Fibroblast of mammary gland (primary cell): Measurements from ENCODE around the gene SLC35B1.
"Not testable (repeated sequence)": the region's sequence is repeated elsewhere in the genome, so short reads cannot be mapped to it uniquely, and the experiment has no call there.

Source experiments
- DNase-seq: peaks from one replicate; pipeline ENCODE4 v3.0.0-alpha.2; 2010; ENCODE audit warnings: low read depth
- H3K4me3 ChIP-seq: 2 replicates; pipeline ENCODE4 v1.5.1; 2011; ENCODE audit warnings: low read depth, mild to moderate bottlenecking, low read length, moderate library complexity; ENCODE audit not compliant: control insufficient read depth
- CTCF ChIP-seq: conservative IDR thresholded peaks from 2 replicates; pipeline ENCODE4 v1.5.1; 2011; ENCODE audit warnings: low read depth, low read length, inconsistent platforms; ENCODE audit not compliant: control insufficient read depth, insufficient read depth

Gene SLC35B1

GRCh38 chr17:49725452-49726130 lies 17.8 kb upstream of the SLC35B1 start:
- no peak for TF ChIP-seq CTCF
- H3K4me3 ChIP-seq = no peak overlapping the region
- DNase-seq = no peak

DNA sequence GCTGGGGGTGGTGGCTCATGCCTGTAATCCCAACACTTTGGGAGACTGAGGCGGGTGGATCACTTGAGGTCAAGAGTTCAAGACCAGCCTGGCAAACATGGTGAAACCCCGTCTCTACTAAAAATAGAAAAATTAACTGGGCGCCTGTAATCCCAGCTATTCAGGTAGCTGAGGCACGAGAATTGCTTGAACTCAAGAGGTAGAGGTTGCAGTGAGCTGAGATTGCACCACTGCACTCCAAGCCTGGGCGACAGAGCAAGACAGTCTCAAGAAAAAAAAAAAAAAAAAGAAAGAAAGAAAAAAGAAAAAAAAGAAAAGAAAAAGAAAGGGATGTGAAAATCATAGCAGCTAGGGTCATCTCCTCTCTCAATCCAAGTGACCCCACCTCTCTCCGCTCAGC lies 16.8 kb upstream of the SLC35B1 start:
- DNase-seq, H3K4me3 ChIP-seq: not testable (repeated sequence)

- no peak for TF ChIP-seq CTCF
- DNase-seq = peak; percentile 2
- no peak overlapping the region for H3K4me3 ChIP-seq
Observed at GRCh38 chr17:49723423-49723822, 15.7 kb upstream of the SLC35B1 start.

- no peak overlapping the region for H3K4me3 ChIP-seq
- TF ChIP-seq CTCF = no peak
- DNase-seq = no peak
Observed at GRCh38 chr17:49722066-49722465, 14.3 kb upstream of the SLC35B1 start.

- no peak for DNase-seq
- no peak overlapping the region for H3K4me3 ChIP-seq
- no peak for TF ChIP-seq CTCF
Observed at GRCh38 chr17:49717371-49717861, 9.7 kb upstream of the SLC35B1 start.

- no peak for DNase-seq
- H3K4me3 ChIP-seq = no peak overlapping the region
- TF ChIP-seq CTCF = no peak
Observed at GRCh38 chr17:49716668-49717364, 9.1 kb upstream of the SLC35B1 start.

DNA sequence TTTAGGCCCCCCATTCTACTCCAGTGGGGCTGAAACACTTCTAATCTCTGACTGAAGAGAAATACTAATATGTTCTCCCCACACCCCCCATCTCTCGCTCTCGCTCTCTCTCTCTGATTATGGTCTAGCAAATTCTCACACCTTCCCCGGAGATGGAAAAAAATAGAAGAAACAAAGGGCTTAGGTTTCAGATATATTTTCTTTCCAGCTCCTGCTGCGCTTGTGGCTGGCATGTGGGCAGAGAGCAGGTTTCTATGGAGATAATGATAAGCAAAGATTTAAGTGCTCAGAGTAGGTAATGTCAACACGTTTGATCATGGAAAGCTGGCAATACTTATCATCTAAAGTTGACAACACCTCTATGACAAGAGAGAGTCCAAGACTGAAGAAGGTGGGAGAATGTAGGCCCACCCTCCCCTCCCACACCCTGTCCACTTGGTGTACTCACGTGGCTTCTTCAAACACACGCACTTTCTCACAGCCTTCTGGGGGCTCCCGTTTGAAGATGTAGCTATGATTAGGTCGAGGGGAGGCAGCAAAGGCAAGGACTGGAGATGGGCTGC lies 8.0 kb upstream of the SLC35B1 start:
- TF ChIP-seq CTCF = no peak
- no peak for DNase-seq

More for the DNA sequence above, 8.0 kb upstream of the SLC35B1 start:
- H3K4me3 ChIP-seq = no peak overlapping the region
